ENCODE measurements around the gene CEP85L. TPM values are rescaled to one million over a fixed set of nuclear protein-coding genes. Genes with fewer than 3 reads are reported as not detected.

The CEP85L gene
- total RNA-seq, 1 experiment from 2014 or later: 5.8 TPM

GRCh38 chr6:118630067-118630466, 21.3 kb downstream of the CEP85L start:
- DNase-seq: no peak
- H3K27me3 Mint-ChIP-seq (ENCODE audit: unreplicated experiment): no peaks in the 10 kb centered on the region

GRCh38 chr6:118627724-118628123, 23.7 kb downstream of the CEP85L start:
- TF ChIP-seq, protein P1, sequence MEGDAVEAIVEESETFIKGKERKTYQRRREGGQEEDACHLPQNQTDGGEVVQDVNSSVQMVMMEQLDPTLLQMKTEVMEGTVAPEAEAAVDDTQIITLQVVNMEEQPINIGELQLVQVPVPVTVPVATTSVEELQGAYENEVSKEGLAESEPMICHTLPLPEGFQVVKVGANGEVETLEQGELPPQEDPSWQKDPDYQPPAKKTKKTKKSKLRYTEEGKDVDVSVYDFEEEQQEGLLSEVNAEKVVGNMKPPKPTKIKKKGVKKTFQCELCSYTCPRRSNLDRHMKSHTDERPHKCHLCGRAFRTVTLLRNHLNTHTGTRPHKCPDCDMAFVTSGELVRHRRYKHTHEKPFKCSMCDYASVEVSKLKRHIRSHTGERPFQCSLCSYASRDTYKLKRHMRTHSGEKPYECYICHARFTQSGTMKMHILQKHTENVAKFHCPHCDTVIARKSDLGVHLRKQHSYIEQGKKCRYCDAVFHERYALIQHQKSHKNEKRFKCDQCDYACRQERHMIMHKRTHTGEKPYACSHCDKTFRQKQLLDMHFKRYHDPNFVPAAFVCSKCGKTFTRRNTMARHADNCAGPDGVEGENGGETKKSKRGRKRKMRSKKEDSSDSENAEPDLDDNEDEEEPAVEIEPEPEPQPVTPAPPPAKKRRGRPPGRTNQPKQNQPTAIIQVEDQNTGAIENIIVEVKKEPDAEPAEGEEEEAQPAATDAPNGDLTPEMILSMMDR (IDR thresholded peaks at IDR 0.05; ENCODE audit: unreplicated experiment): no peak
- CTCF ChIA-PET: no interaction called here

More at GRCh38 chr6:118630067-118630466, 21.3 kb downstream of the CEP85L start:
- no peaks in the 10 kb centered on the region for H3K36me3 Mint-ChIP-seq (ENCODE audit: insufficient read depth, unreplicated experiment)
- intact Hi-C loops (cut with micrococcal nuclease; ENCODE audit: unreplicated experiment): no loop called here
- H3K9me3 Mint-ChIP-seq (ENCODE audit: low read depth, unreplicated experiment): peaks cover 5% of the 10 kb centered on the region
- CTCF ChIA-PET: no interaction called here
- TF ChIP-seq, protein P1 (IDR thresholded peaks at IDR 0.05; ENCODE audit: unreplicated experiment): no peak
- BruUV-seq (replicated peaks): no TSS peak
- H3K4me1 Mint-ChIP-seq (ENCODE audit: low read depth, unreplicated experiment): no peaks in the 10 kb centered on the region
- no peak overlapping the region for H3K27ac Mint-ChIP-seq (ENCODE audit: unreplicated experiment)
- H3K4me3 Mint-ChIP-seq (ENCODE audit: low read depth, unreplicated experiment): no peak overlapping the region

GRCh38 chr6:118625833-118626232, 25.6 kb downstream of the CEP85L start:
- peaks cover 5% of the 10 kb centered on the region for H3K9me3 Mint-ChIP-seq (ENCODE audit: low read depth, unreplicated experiment)
- intact Hi-C loops (cut with micrococcal nuclease; ENCODE audit: unreplicated experiment): no loop called here
- no TSS peak for BruUV-seq (replicated peaks)

More at GRCh38 chr6:118627724-118628123, 23.7 kb downstream of the CEP85L start:
- intact Hi-C loops (cut with micrococcal nuclease; ENCODE audit: unreplicated experiment): no loop called here
- no peak overlapping the region for H3K27ac Mint-ChIP-seq (ENCODE audit: unreplicated experiment)
- H3K27me3 Mint-ChIP-seq (ENCODE audit: unreplicated experiment): no peaks in the 10 kb centered on the region
- no peak for DNase-seq
- H3K36me3 Mint-ChIP-seq (ENCODE audit: insufficient read depth, unreplicated experiment): no peaks in the 10 kb centered on the region
- peaks cover 5% of the 10 kb centered on the region for H3K9me3 Mint-ChIP-seq (ENCODE audit: low read depth, unreplicated experiment)
- no peaks in the 10 kb centered on the region for H3K4me1 Mint-ChIP-seq (ENCODE audit: low read depth, unreplicated experiment)
- no TSS peak for BruUV-seq (replicated peaks)
- H3K4me3 Mint-ChIP-seq (ENCODE audit: low read depth, unreplicated experiment): no peak overlapping the region

GRCh38 chr6:118621799-118622470, 29.5 kb downstream of the CEP85L start:
- Mint-ChIP-seq H3K4me1 (ENCODE audit: low read depth, unreplicated experiment) (no peaks in the 10 kb centered on the region), H3K36me3 (ENCODE audit: insufficient read depth, unreplicated experiment) (no peaks in the 10 kb centered on the region), H3K27ac (ENCODE audit: unreplicated experiment) (no peak overlapping the region), H3K4me3 (ENCODE audit: low read depth, unreplicated experiment) (no peak overlapping the region), H3K9me3 (ENCODE audit: low read depth, unreplicated experiment) (peaks cover 5% of the 10 kb centered on the region), H3K27me3 (ENCODE audit: unreplicated experiment) (no peaks in the 10 kb centered on the region)
- TF ChIP-seq, protein P1 (IDR thresholded peaks at IDR 0.05; ENCODE audit: unreplicated experiment): no peak
- no TSS peak for BruUV-seq (replicated peaks)
- CTCF ChIA-PET: no interaction called here
- DNase-seq: no peak
- intact Hi-C loops (cut with micrococcal nuclease; ENCODE audit: unreplicated experiment): no loop called here

More at GRCh38 chr6:118625833-118626232, 25.6 kb downstream of the CEP85L start:
- Mint-ChIP-seq H3K36me3 (ENCODE audit: insufficient read depth, unreplicated experiment) (no peaks in the 10 kb centered on the region), H3K4me1 (ENCODE audit: low read depth, unreplicated experiment) (no peaks in the 10 kb centered on the region), H3K4me3 (ENCODE audit: low read depth, unreplicated experiment) (no peak overlapping the region), H3K27ac (ENCODE audit: unreplicated experiment) (no peak overlapping the region), H3K27me3 (ENCODE audit: unreplicated experiment) (no peaks in the 10 kb centered on the region)
- TF ChIP-seq, protein P1 (IDR thresholded peaks at IDR 0.05; ENCODE audit: unreplicated experiment): no peak
- CTCF ChIA-PET: no interaction called here
- no peak for DNase-seq

Data from Calu3 (cell line).